GM13976 (cell line): Measurements from ENCODE around the gene PACSIN3.

ENCODE experiments used
- DNase-seq: peaks from one replicate; pipeline ENCODE4 v3.0.0; 2012; ENCODE audit warnings: low spot score
- CTCF ChIP-seq: IDR thresholded peaks from 2 replicates; pipeline ENCODE4 v1.5.1; 2012; ENCODE audit warnings: borderline replicate concordance, mild to moderate bottlenecking; ENCODE audit not compliant: insufficient read depth; ENCODE audit errors: extremely low read depth, missing control alignments, control extremely low read depth
- in situ Hi-C: fragments of 300-500 bp; cut with MboI; formaldehyde crosslinking; loops from one replicate; pipeline ENCODE4 v1.12.0; 2022; ENCODE audit warnings: low sequenced_read_pairs, mixed read lengths, inconsistent platforms; ENCODE audit not compliant: unreplicated experiment

PACSIN3 gene

GRCh38 chr11:47185305-47186075 lies 744 bp downstream of the PACSIN3 start:
- TF ChIP-seq CTCF, result no peak
- no peak for DNase-seq
- in situ Hi-C loops, result loop anchor here (10.0 kb wide), 1 partner anchor 79 kb away; no protein-coding TSS in a partner anchor

GRCh38 chr11:47184711-47185304 lies 1.4 kb downstream of the PACSIN3 start:
- no peak for TF ChIP-seq CTCF
- no peak for DNase-seq
- in situ Hi-C loops, result loop anchor here (10.0 kb wide), 1 partner anchor 80 kb away; no protein-coding TSS in a partner anchor

GRCh38 chr11:47183969-47184368 lies 2.3 kb downstream of the PACSIN3 start:
- TF ChIP-seq CTCF, result no peak
- in situ Hi-C loops, result loop anchor here (10.0 kb wide), 1 partner anchor 81 kb away; no protein-coding TSS in a partner anchor
- no peak for DNase-seq

- DNase-seq, result no peak
- in situ Hi-C loops, result loop anchor here (10.0 kb wide), 1 partner anchor 82 kb away; no protein-coding TSS in a partner anchor
- TF ChIP-seq CTCF, result no peak
Observed at GRCh38 chr11:47183031-47183856, 3.0 kb downstream of the PACSIN3 start.

- in situ Hi-C loops, result loop anchor here (10.0 kb wide), 1 partner anchor 82 kb away; no protein-coding TSS in a partner anchor
- no peak for DNase-seq
- TF ChIP-seq CTCF, result no peak
Observed at GRCh38 chr11:47182380-47182779, 3.9 kb downstream of the PACSIN3 start.

GRCh38 chr11:47181271-47181670 lies 5.0 kb downstream of the PACSIN3 start:
- no peak for DNase-seq
- in situ Hi-C loops, result loop anchor here (10.0 kb wide), 1 partner anchor 84 kb away; no protein-coding TSS in a partner anchor
- TF ChIP-seq CTCF, result no peak
